Measurements from ENCODE around the gene CAP1.

CAP1 gene

GRCh38 chr1:40120128-40120527 lies 79.6 kb downstream of the CAP1 start:
- 0 out of 2 replicates have a peak, but pooled peaks cover 3% of the 10 kb centered on the region for H3K9me3 ChIP-seq (ENCODE audit: control insufficient read depth, insufficient read depth, low read length)
- no peaks in the 10 kb centered on the region for H3K4me1 ChIP-seq (ENCODE audit: insufficient read depth, low read length)

More at GRCh38 chr1:40120128-40120527, 79.6 kb downstream of the CAP1 start:
- Histone ChIP-seq H3K36me3 (ENCODE audit: insufficient read depth, low read length) (no peaks in the 10 kb centered on the region), H3K9ac (ENCODE audit: low read depth, low read length) (no peak overlapping the region)
